Spleen (tissue), 11 donors: ENCODE data around the gene EDAR. TPM values are rescaled to one million over a fixed set of nuclear protein-coding genes. Genes with fewer than 3 reads are reported as not detected.

Experiments used
- DNase-seq: peaks from one replicate; pipeline ENCODE4 v3.0.0-alpha.2; 2020
- H3K27ac ChIP-seq, 8 donors: fragments of 200-600 bp; sonication (generic) in 7 of 8; 1 replicate in 4 of 8; 2 replicates in 4 of 8; pipeline versions ENCODE4 v1.5.0 to v1.8.0; 2016 to 2021; ENCODE audit warnings: inconsistent platforms in 4 of 8, mild to moderate bottlenecking in 4 of 8, moderate library complexity in 1 of 8
- H3K27me3 ChIP-seq, 7 donors: fragments of 200-600 bp; sonication (generic) in 6 of 7; replicated peaks in 1 of 7; 1 replicate in 4 of 7; 2 replicates in 3 of 7; pipeline versions ENCODE4 v1.5.0 to v1.8.0; 2016 to 2021; ENCODE audit warnings: inconsistent platforms in 3 of 7, mild to moderate bottlenecking in 1 of 7
- H3K36me3 ChIP-seq, 6 donors: fragments of 200-600 bp; sonication (generic) in 5 of 6; 1 replicate in 4 of 6; 2 replicates in 2 of 6; pipeline versions ENCODE4 v1.5.0 to v1.8.0; 2016 to 2021; ENCODE audit warnings: inconsistent platforms in 2 of 6
- H3K4me1 ChIP-seq, 6 donors: fragments of 200-600 bp; sonication (generic) in 5 of 6; 1 replicate in 3 of 6; 2 replicates in 3 of 6; pipeline versions ENCODE4 v1.5.0 to v1.8.0; 2016 to 2021; ENCODE audit warnings: inconsistent platforms in 3 of 6
- H3K4me3 ChIP-seq, 8 donors: fragments of 200-600 bp; sonication (generic) in 7 of 8; 1 replicate in 4 of 8; 2 replicates in 4 of 8; pipeline versions ENCODE4 v1.5.0 to v1.8.0; 2016 to 2021; ENCODE audit warnings: inconsistent platforms in 4 of 8, mild to moderate bottlenecking in 4 of 8, moderate library complexity in 2 of 8
- H3K9me3 ChIP-seq, 8 donors: fragments of 200-600 bp; sonication (generic) in 7 of 8; 1 replicate in 4 of 8; 2 replicates in 4 of 8; pipeline versions ENCODE4 v1.5.0 to v1.8.0; 2016 to 2021; ENCODE audit warnings: inconsistent platforms in 4 of 8
- CTCF ChIP-seq, 11 experiments: fragments of 200-600 bp in 7 of 11; fragments of 450-650 bp in 4 of 11; sonication (generic) in 4 of 11; IDR thresholded peaks in 8 of 11; conservative IDR thresholded peaks in 3 of 11; 1 replicate in 7 of 11; 2 replicates in 4 of 11; pipeline versions ENCODE4 v1.4.0 to v1.8.0; 2016 to 2021; ENCODE audit warnings: antibody characterized with exemption in 11 of 11, inconsistent platforms in 4 of 11, mild to moderate bottlenecking in 1 of 11
- POLR2A ChIP-seq, 3 donors: fragments of 450-650 bp; IDR thresholded peaks; one replicate each; pipeline ENCODE4 v1.5.1; 2017; ENCODE audit warnings: antibody characterized with exemption in 3 of 3, mild to moderate bottlenecking in 1 of 3
- POLR2AphosphoS5 ChIP-seq, 3 donors: sonication (generic); formaldehyde crosslinking; IDR thresholded peaks; one replicate each; pipeline ENCODE4 v1.5.1; 2017; ENCODE audit warnings: antibody characterized with exemption in 3 of 3
- WGBS, 5 donors: extraction: QIAGEN DNeasy Blood & Tissue Kit in 3 of 5; methylation state at CpG; one replicate each; pipeline versions ENCODE4 v1.1.5 to v1.1.7; 2013 to 2018; 5-methylcytosine and 5-hydroxymethylcytosine counted together
- intact Hi-C: fragments of 100-400 bp; cut with DNase I; formaldehyde crosslinking; loops from one replicate; pipeline ENCODE4 v1.15.0; 2023; ENCODE audit warnings: low total_unique reads
- polyA plus RNA-seq, 3 donors: library from polyadenylated mRNA; stranded (reverse); fragments of 200-250 nt; gene quantifications; one replicate each; pipeline ENCODE4 v1.2.1, GENCODE V29; 2013
- total RNA-seq, 7 donors: library from RNA; depleted of rRNA in 3 of 7; stranded (reverse); fragments of >200 nt in 3 of 7; fragmentation: NEBNext Ultra II Directional in 4 of 7; extraction: Animal tissue kit (Norgen Biotek cat#: 25700) in 4 of 7; gene quantifications; one replicate each; pipeline versions ENCODE4 v1.1.0 to v1.2.1, GENCODE V29; 2016 to 2021
- donor health status: healthy with polysubstance abuse.
- donor health status: DM: no; HTN: no; CAD: no; lungs with moderate emphysema.
- donor health status: DM: no; HTN: no; CAD: no.
- donor health status: Bipolar disorder and iron deficiency.
- donor health status: healthy.
- donor health status: DM: no; HTN: no; CAD: no.
- donor health status: DM: yes; HTN: yes; CAD: no.

EDAR gene
- total and polyA plus RNA-seq, 10 donors: 0.02 to 0.67 (median 0.15) TPM; not detected in 2

- no peaks in the 10 kb centered on the region for H3K9me3 ChIP-seq
- H3K4me1 ChIP-seq: peaks cover 8 to 36% (median 25%) of the 10 kb centered on the region in 6 donors
- DNase-seq: peak; percentile 92
- H3K36me3 ChIP-seq: no peaks in the 10 kb centered on the region
- peak; percentile 60 to 78 (median 63) for TF ChIP-seq POLR2AphosphoS5 (IDR thresholded peaks at IDR 0.05)
- peak in 1 of 11 experiments; percentile 21 for TF ChIP-seq CTCF (IDR thresholded peaks at IDR 0.05 in 8 of 11, conservative IDR thresholded peaks at IDR 0.05 in 3 of 11)
- no peak for TF ChIP-seq POLR2A (IDR thresholded peaks at IDR 0.05)
- intact Hi-C loops: no loop called here
- 0 to 1% (median 0%) methylated on average over 42 to 51 of the region's 51 CpGs for WGBS, 5 donors
- peak overlapping the region; percentile 34 to 66 (median 47) for H3K4me3 ChIP-seq
- H3K27ac ChIP-seq: peak overlapping the region; percentile 72 to 92 (median 84)
- H3K27me3 ChIP-seq: peaks cover 0 to 8% (median 0%) of the 10 kb centered on the region in 7 donors
Measured at GRCh38 chr2:109031476-109032228, 42.6 kb upstream of the EDAR start.

GRCh38 chr2:109030870-109031475 lies 42.0 kb upstream of the EDAR start:
- H3K4me3 ChIP-seq: peak overlapping the region; percentile 34 to 66 (median 47)
- no peak for DNase-seq
- H3K27me3 ChIP-seq: peaks cover 0 to 8% (median 0%) of the 10 kb centered on the region in 7 donors
- peaks cover 8 to 36% (median 25%) of the 10 kb centered on the region in 6 donors for H3K4me1 ChIP-seq
- H3K27ac ChIP-seq: peak overlapping the region; percentile 35 to 92 (median 84)
- WGBS, 5 donors: 32 to 41% (median 36%) methylated on average over 14 of the region's 14 CpGs
- H3K36me3 ChIP-seq: no peaks in the 10 kb centered on the region
- TF ChIP-seq CTCF (IDR thresholded peaks at IDR 0.05 in 8 of 11, conservative IDR thresholded peaks at IDR 0.05 in 3 of 11) (no peak), POLR2A (IDR thresholded peaks at IDR 0.05) (no peak), POLR2AphosphoS5 (IDR thresholded peaks at IDR 0.05) (no peak)
- intact Hi-C loops: no loop called here
- H3K9me3 ChIP-seq: no peaks in the 10 kb centered on the region

- no peak overlapping the region for H3K4me3 ChIP-seq
- DNase-seq: no peak
- peaks cover 0 to 8% (median 0%) of the 10 kb centered on the region in 7 donors for H3K27me3 ChIP-seq
- no peaks in the 10 kb centered on the region for H3K9me3 ChIP-seq
- WGBS, 5 donors: 79 to 94% (median 86%) methylated on average over 6 of the region's 6 CpGs
- peaks cover 8 to 36% (median 25%) of the 10 kb centered on the region in 6 donors for H3K4me1 ChIP-seq
- intact Hi-C loops: no loop called here
- TF ChIP-seq POLR2A (IDR thresholded peaks at IDR 0.05) (no peak), POLR2AphosphoS5 (IDR thresholded peaks at IDR 0.05) (no peak), CTCF (IDR thresholded peaks at IDR 0.05 in 8 of 11, conservative IDR thresholded peaks at IDR 0.05 in 3 of 11) (no peak)
- no peaks in the 10 kb centered on the region for H3K36me3 ChIP-seq
- peak overlapping the region in 4 of 8 donors; percentile 20 to 92 (median 90) for H3K27ac ChIP-seq
Measured at GRCh38 chr2:109029490-109030201, 40.6 kb upstream of the EDAR start.
